HepG2 (cell line): ENCODE measurements around the gene HSPA1B. TPM values are rescaled to one million over a fixed set of nuclear protein-coding genes. Genes with fewer than 3 reads are reported as not detected.

Source experiments
- CC2D1A ChIP-seq: sonication (generic); formaldehyde crosslinking; IDR thresholded peaks from 2 replicates; pipeline ENCODE4 v1.8.1; 2023; ENCODE audit warnings: mild to moderate bottlenecking, missing genetic modification reagents
- MED1 ChIP-seq: sonication (generic); formaldehyde crosslinking; IDR thresholded peaks from 2 replicates; pipeline ENCODE4 v1.4.0; 2020; ENCODE audit warnings: missing genetic modification reagents
- MTF1 ChIP-seq: sonication (generic); formaldehyde crosslinking; IDR thresholded peaks from 2 replicates; pipeline ENCODE4 v1.5.0; 2020; ENCODE audit warnings: missing genetic modification reagents
- RFXAP ChIP-seq: sonication (generic); formaldehyde crosslinking; IDR thresholded peaks from 2 replicates; pipeline ENCODE4 v1.4.0; 2020; ENCODE audit warnings: missing genetic modification reagents, borderline replicate concordance
- SMARCE1 ChIP-seq: fragments of 450-650 bp; IDR thresholded peaks from 2 replicates; pipeline ENCODE4 v1.6.1; 2017; ENCODE audit warnings: borderline replicate concordance
- ZNF30 ChIP-seq: sonication (generic); formaldehyde crosslinking; IDR thresholded peaks from 2 replicates; pipeline ENCODE4 v1.5.0; 2020; ENCODE audit warnings: mild to moderate bottlenecking, missing genetic modification reagents
- ZNF335 ChIP-seq: sonication (generic); formaldehyde crosslinking; IDR thresholded peaks from 2 replicates; pipeline ENCODE4 v1.4.0; 2020; ENCODE audit warnings: missing genetic modification reagents
- ZNF430 ChIP-seq: sonication (generic); formaldehyde crosslinking; IDR thresholded peaks from 2 replicates; pipeline ENCODE4 v1.9.0; 2021; ENCODE audit warnings: mild to moderate bottlenecking, missing genetic modification reagents
- ZNF530 ChIP-seq: sonication (generic); formaldehyde crosslinking; IDR thresholded peaks from 2 replicates; pipeline ENCODE4 v1.5.0; 2020; ENCODE audit warnings: low read depth, mild to moderate bottlenecking, missing genetic modification reagents
- ZNF609 ChIP-seq: sonication (generic); formaldehyde crosslinking; IDR thresholded peaks from 2 replicates; pipeline ENCODE4 v1.4.0; 2020; ENCODE audit warnings: mild to moderate bottlenecking, missing genetic modification reagents, borderline replicate concordance
- ZNF737 ChIP-seq: sonication (generic); formaldehyde crosslinking; IDR thresholded peaks from 2 replicates; pipeline ENCODE4 v1.5.0; 2020; ENCODE audit warnings: missing genetic modification reagents, mild to moderate bottlenecking, borderline replicate concordance
- polyA plus RNA-seq, 8 experiments: library from polyadenylated mRNA; depleted of rRNA in 3 of 8; stranded (reverse) in 7 of 8; unstranded in 1 of 8; fragments of >200 nt; fragmentation: Illumina TruSeq in 4 of 8; extraction: Trizol in 4 of 8; gene quantifications; 2 replicates each; pipeline versions ENCODE4 v1.2.1 to v1.2.3, GENCODE V29; 2011 to 2016; ENCODE audit warnings: low read depth in 4 of 8, missing spikeins in 1 of 8, mixed read lengths in 1 of 8; ENCODE audit not compliant: insufficient read depth in 1 of 8
- total RNA-seq, 5 experiments: library from RNA; depleted of rRNA; stranded (reverse); fragments of >200 nt; fragmentation: Illumina TruSeq; extraction: Trizol; gene quantifications; 2 replicates each; pipeline ENCODE4 v1.2.3, GENCODE V29; 2016; ENCODE audit warnings: low read depth in 1 of 5

Gene HSPA1B
- total and polyA plus RNA-seq, 2 of the 13 experiments (the other 11 are each of a cell fraction or from before 2014, with no cell fraction given): 26.0 to 186 TPM

- peak; percentile 97 for TF ChIP-seq ZNF335
- TF ChIP-seq ZNF30 (CRISPR knock-in tag): 0 out of 2 replicates have a peak, but pooled peaks have one; percentile 40
- TF ChIP-seq ZNF530 (CRISPR knock-in tag): 0 out of 2 replicates have a peak, but pooled peaks have one; percentile 73
- TF ChIP-seq ZNF737 (CRISPR knock-in tag): no peak; the same call in none of the 2 replicates
- TF ChIP-seq ZNF609: peak; percentile 63
- TF ChIP-seq RFXAP: peak; percentile 95
- 0 out of 2 replicates have a peak, but pooled peaks have one; percentile 70 for TF ChIP-seq MTF1 (CRISPR knock-in tag)
- no peak for TF ChIP-seq SMARCE1
- TF ChIP-seq MED1: peak; percentile 86
- TF ChIP-seq ZNF430 (CRISPR knock-in tag): peak; percentile 97
- no peak for TF ChIP-seq CC2D1A (CRISPR knock-in tag)
These were observed 35.1 kb downstream of the HSPA1B start, which contains the start of gene NEU1 (continued) for GRCh38 chr6:31862344-31863235.
